Lower leg skin (tissue), 4 donors: ENCODE measurements around the gene RNH1. TPM values are rescaled to one million over a fixed set of nuclear protein-coding genes. Genes with fewer than 3 reads are reported as not detected.
A peak's percentile ranks its signal among the peaks of the same experiment; 100 is the strongest.

Source experiments
- DNase-seq, 2 donors: peaks; one replicate each; pipeline ENCODE4 v3.0.0-alpha.2; 2019; ENCODE audit warnings: low spot score in 2 of 2
- H3K4me3 ChIP-seq: fragments of 200-600 bp; sonication (generic); 2 replicates; pipeline ENCODE4 v1.5.1; 2017; ENCODE audit warnings: mild to moderate bottlenecking, low read depth; ENCODE audit not compliant: poor library complexity, severe bottlenecking
- CTCF ChIP-seq, 3 donors: fragments of 450-650 bp; IDR thresholded peaks; one replicate each; pipeline ENCODE4 v1.5.1; 2016; ENCODE audit warnings: antibody characterized with exemption in 3 of 3, mild to moderate bottlenecking in 3 of 3, moderate library complexity in 2 of 3
- POLR2A ChIP-seq, 2 donors: fragments of 450-650 bp; IDR thresholded peaks; one replicate each; pipeline ENCODE4 v1.6.1; 2016 to 2017; ENCODE audit warnings: antibody characterized with exemption in 2 of 2, mild to moderate bottlenecking in 1 of 2, moderate library complexity in 1 of 2
- WGBS, 2 donors: methylation state at CpG; one replicate each; pipeline ENCODE4 v1.1.5; 2018; 5-methylcytosine and 5-hydroxymethylcytosine counted together
- intact Hi-C: fragments of 100-400 bp; cut with DNase I; formaldehyde crosslinking; loops from one replicate; pipeline ENCODE4 v1.15.0; 2023; ENCODE audit warnings: low total_unique reads
- total RNA-seq, 4 donors: library from RNA; depleted of rRNA; stranded (reverse); fragments of >200 nt; gene quantifications; one replicate each; pipeline ENCODE4 v1.1.0, GENCODE V29; 2016

Gene RNH1
- total RNA-seq, 4 donors from 2014 or later, result 419 to 465 (median 446) TPM

- intact Hi-C loops, result no loop called here
- 6 to 10% methylated on average over 42 to 47 of the region's 66 CpGs for WGBS, 2 donors
- peak overlapping the region; percentile 43 for H3K4me3 ChIP-seq
- TF ChIP-seq POLR2A (IDR thresholded peaks at IDR 0.05) (no peak), CTCF (IDR thresholded peaks at IDR 0.05) (no peak)
- peak; percentile 82 to 95 for DNase-seq
Measured at GRCh38 chr11:534396-535209, 27.6 kb upstream of the RNH1 start.

- intact Hi-C loops, result no loop called here
- TF ChIP-seq CTCF (IDR thresholded peaks at IDR 0.05) (no peak), POLR2A (IDR thresholded peaks at IDR 0.05) (no peak)
- DNase-seq, result peak in 1 of 2 donors; percentile 85
- 82 to 90% methylated on average over 19 to 37 of the region's 37 CpGs for WGBS, 2 donors
- H3K4me3 ChIP-seq, result no peak overlapping the region
Measured at GRCh38 chr11:533586-534395, 26.7 kb upstream of the RNH1 start.

DNA sequence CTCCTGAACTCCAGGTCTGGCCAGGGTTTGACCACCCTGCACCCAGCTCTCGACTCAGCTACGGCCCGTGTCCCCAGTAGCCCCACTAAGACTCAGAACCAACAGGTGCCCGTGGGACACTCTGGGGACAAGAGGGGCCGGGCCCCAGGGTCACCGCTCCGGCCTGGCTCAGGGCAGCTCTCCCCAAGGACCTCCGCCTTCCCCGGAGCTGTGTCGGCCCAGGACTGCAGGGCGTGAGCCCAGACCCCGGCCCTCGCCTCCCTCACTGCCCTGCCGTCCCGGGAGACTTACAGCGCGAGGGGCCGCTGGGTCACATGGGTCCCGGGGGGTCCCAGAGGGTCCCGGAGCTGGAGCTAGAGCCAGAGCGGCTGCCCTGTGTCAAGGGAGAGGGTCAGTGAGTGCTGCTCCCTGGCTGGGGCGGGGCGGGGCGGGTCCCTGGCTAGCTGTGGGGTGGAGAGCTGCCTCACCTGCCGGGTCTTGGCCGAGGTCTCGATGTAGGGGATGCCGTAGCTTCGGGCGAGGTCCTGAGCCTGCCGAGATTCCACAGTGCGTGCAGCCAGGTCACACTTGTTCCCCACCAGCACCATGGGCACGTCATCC, 26.0 kb upstream of the RNH1 start:
- 74 to 86% methylated on average over 12 to 23 of the region's 33 CpGs for WGBS, 2 donors
- intact Hi-C loops, result no loop called here
- H3K4me3 ChIP-seq, result no peak overlapping the region
- TF ChIP-seq POLR2A (IDR thresholded peaks at IDR 0.05), result no peak
- no peak for TF ChIP-seq CTCF (IDR thresholded peaks at IDR 0.05)
- DNase-seq, result peak in 1 of 2 donors; percentile 87

DNA sequence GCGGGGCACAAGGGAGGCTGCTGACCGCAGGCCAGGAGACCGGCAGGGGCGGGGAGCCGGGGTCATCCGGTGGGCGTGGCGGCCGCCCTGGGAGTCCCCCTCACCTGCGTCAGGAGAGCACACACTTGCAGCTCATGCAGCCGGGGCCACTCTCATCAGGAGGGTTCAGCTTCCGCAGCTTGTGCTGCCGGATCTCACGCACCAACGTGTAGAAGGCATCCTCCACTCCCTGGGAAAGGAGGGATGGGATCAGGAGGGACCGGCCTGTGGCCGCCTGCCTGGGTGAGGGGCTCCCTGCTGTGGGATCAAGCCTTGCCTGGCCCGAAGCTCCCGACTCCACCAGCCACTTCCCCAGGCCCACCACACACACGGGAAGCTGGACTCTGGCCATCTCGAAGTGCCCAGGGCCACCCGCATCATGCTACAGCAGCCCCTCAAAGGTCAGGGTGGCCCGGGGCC, 25.5 kb upstream of the RNH1 start:
- WGBS, 2 donors, result 72 to 80% methylated on average over 18 to 23 of the region's 23 CpGs
- intact Hi-C loops, result no loop called here
- peak in 1 of 2 donors; percentile 85 for DNase-seq

More for the DNA sequence above, 25.5 kb upstream of the RNH1 start:
- TF ChIP-seq CTCF (IDR thresholded peaks at IDR 0.05) (no peak), POLR2A (IDR thresholded peaks at IDR 0.05) (no peak)
- no peak overlapping the region for H3K4me3 ChIP-seq
